ENCODE results near the gene ACSBG1.
"Not testable (repeated sequence)": the region's sequence is repeated elsewhere in the genome, so short reads cannot be mapped to it uniquely, and the experiment has no call there.

ACSBG1 gene

DNA sequence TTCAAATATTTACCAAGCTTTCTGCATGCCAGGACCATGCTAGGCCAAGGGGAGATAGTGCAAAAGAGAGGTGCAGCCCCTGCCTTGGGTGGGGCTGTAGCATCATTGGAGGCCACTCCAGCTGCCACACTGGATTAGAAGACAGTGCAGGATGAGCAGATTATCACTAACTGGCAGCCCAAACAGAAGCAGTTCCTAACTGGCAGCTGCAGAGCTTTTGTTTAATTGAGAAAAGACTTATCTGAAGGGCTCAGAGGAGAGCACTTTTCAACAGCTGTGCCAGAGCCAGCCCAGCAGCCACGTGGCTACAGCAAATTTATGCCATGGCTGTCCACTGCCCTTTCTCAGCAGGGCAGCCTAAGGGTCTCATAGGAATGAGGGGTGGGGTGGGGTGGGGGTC is 13.5 kb upstream of the ACSBG1 start:
- DNase-seq, result no peak

DNA sequence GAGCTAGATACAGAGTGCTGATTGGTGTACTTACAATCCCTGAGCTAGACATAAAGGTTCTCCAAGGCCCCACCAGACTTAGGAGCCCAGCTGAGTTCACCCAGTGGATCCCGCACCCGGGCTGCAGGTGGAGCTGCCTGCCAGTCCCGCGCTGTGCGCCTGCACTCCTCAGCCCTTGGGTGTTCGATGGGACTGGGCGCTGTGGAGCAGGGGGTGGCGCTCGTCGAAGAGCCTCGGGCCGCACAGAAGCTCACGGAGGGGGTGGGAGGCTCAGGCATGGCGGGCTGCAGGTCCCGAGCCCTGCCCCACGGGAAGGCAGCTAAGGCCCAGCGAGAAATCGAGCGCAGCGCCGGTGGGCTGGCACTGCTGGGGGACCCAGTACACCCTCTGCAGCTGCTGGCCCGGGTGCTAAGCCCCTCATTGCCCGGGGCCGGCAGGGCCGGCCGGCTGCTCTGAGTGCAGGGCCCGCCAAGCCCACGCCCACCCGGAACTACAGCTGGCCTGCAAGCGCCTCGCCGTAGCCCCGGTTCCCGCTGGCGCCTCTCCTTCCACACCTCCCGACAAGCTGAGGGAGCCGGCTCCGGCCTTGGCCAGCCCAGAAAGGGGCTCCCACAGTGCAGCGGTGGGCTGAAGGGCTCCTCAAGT is 11.7 kb upstream of the ACSBG1 start:
- DNase-seq, result not testable (repeated sequence)

DNA sequence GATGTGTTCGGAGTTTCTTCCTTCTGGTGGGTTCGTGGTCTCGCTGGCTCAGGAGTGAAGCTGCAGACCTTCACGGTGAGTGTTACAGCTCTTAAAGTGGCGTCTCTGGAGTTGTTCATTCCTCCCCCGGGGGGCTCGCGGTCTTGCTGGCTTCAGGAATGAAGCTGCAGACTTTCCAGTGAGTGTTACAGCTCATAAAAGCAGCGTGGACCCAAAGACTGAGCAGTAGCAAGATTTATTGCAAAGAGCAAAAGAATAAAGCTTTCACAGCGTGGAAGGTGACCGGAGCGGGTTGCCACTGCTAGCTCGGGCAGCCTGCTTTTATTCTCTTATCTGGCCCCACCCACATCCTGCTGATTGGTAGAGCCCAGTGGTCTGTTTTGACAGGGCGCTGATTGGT is 11.0 kb upstream of the ACSBG1 start:
- DNase-seq, result not testable (repeated sequence)

DNA sequence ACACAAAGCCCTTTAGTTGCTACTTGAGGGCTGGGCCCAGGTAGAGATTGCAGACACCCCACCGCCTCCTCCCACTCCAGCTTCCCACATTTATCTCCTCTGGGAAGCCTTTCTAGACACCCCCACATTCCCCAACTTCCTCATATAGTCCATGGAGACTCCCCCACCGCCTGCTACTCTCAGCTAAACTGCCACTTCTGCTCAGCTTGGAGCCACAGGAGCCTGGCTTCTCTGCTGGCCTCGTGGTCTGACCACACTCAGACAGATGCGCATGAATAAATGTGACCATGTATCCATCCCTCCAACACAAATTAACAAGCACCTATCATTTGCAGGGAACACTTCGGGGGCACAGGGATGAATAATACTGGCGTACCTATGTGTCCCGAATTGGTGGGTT is 10.5 kb upstream of the ACSBG1 start:
- DNase-seq, result no peak

DNA sequence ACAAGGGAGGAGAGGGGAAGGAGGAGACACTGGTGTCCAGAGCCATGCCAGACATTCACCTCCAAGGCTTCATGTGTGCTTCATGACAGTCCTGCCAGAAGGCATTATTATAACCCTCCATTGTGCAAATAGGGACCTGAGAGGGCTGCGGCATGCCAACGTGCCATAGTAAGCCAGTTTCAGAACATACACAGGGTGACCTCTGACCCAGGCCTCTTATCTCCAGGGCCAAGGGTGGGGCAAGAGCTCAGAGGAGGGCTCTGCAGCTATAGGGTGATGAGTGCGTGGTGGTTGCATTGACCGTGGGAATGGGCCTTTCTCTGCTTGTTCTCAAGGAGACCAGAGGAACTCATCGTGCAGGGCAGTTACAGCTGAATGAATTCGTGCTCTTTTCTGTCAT is 9.7 kb upstream of the ACSBG1 start:
- DNase-seq, result no peak

DNA sequence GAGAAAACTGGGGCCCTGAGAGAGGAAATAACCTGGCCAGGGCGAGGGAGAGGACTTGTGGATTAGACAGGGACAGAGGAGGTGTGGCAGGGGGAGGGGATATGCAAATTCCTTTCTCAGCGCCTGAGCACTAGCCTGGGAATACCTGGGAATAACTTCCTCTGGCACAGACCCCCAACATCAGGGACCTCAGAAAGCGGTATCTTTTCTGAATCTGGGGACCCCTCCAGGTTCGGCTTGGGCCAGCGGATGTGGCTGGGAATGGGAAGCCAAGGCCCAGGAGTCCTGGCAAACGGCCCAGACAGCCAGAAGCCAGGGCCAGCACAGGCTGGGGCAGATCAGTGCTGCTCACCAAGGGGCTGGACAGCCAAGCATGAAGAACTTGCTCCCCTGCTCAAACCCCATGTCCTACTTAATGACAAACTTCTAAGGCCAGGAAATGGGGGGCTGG is 9.2 kb upstream of the ACSBG1 start:
- DNase-seq, result no peak

DNA sequence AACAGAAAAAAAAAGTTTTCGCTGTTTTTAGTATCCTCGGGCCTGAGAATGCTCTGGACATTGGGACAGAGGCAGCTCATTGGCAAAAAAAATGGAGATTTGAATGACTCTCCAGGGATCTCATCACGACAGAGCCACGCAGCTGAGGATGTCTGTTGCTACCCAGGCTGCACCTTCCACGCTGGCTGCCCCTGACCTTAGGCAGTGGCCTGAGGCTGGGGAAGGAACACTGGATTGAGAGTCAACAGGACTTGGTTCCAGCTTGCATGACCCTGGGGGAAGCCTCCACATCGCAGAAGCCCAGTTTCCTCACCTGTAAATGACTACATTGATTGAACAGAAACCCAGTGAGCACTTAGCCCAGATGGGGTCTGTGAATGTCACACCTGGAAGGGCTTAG is 8.7 kb upstream of the ACSBG1 start:
- DNase-seq, result no peak

DNA sequence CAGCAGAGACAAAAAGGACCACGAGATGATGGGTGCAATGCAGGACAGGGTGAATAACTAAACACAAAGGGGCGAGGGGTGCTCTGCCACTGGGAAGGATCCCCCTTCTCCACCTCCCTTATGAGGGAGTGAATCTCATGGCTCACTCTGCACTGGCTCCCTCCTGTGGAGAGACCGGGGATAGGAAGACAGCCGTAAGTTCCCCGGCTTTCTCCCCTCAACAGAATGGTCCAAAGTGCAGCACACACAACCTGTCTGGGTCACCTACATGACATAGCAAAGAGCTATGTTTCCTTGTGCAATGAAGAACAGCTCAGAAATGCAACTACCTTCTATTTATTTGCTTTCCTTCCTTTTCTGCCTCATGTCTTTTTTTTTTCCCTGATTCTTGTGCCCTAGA is 7.8 kb upstream of the ACSBG1 start:
- DNase-seq, result no peak

DNA sequence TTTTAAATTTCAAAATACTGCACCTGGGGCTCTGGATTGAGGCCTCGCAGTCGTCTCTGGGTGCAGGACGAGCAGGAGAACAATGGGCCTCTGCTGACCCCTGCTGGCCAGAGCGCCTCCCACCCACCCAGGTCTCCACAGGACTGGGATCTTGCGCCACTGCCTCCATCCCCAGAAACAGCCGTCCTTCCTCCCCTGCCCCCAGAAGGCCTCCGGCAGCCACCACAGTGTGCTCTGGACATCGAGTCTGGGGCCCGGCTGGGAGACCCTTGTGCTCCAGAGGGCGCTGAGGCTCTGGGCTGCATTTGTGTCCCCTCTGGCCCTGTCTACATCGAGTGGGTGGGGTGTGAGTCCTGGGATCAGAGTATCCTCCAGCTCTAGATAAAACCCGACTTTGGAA is 6.7 kb upstream of the ACSBG1 start:
- DNase-seq, result peak; percentile 62

DNA sequence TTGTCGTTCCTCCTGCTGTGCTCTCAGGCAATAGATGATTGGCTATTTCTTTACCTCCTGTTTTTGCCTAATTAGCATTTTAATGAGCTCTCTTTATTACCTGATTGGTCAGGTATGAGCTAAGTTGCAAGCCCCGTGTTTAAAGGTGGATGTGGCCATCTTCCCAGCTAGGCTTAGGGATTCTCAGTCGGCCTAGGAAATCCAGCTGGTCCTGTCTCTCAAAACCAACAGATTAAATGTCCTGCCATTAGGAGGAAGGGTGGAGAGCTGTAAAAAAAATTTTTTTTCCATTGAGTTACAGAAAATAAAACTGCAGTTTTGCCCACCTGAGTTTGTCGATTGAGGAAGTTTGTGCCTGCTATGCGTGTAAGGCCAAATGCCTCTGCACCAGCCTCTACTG is 5.4 kb upstream of the ACSBG1 start:
- DNase-seq, result no peak

DNA sequence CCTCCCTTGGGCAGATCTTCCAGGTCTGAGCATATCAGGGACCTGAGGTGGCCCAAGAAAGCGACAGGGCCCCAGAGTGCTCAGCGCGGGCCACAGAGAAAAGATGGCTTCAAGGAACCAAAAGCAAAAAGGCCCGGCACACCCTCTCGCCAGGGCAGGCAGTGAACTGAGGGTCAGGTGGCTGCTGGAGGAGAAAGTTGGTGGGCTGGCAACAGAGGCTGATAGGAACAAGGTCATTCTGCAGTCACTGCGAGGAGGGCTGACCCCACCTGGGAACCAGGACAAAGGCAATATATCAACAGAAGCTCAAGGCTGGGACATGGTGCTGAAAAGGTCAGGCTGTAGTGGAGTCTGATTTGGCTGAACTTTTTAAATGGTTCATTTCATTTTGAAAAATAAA is 2.8 kb upstream of the ACSBG1 start:
- no peak for DNase-seq

DNA sequence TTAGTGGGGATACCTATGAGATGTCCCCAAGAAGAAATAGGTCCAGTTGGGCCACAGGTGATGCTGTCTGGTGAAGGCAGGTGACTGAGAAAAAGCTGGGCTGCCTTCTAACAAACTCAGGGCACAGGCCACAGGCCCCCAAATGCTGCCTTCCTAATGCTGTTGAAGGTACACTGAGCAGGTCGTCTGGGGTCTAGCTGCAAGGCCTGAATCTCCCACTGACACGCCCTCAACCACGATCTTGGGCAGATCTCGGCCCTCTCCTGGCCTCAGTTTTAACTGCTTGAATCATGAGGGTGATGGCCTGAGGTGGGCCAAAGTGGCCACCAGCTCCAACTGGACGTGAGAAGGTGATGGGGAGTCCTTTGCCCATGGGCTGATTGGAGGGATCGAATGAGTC is 2.1 kb upstream of the ACSBG1 start:
- no peak for DNase-seq

DNA sequence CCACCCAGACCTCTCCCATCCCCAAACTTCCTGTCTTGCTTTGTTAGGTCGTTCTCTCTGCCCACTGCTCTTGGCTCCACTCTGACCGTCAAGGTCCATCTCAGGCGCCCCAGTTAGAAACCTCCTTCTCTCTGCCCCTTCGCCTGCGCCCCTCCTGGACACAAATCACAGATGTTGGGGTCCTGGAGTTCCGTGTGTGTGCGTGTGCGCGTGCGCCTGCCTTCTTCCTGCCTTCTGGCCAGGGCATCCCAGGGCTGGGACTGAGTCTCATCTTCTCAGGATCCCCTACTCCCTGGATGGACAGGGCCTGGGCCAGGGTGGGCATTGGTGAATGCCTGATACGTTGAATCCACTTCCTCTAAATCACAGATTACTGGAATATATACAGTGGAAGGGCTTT is 869 bp downstream of the ACSBG1 start:
- DNase-seq, result no peak

DNA sequence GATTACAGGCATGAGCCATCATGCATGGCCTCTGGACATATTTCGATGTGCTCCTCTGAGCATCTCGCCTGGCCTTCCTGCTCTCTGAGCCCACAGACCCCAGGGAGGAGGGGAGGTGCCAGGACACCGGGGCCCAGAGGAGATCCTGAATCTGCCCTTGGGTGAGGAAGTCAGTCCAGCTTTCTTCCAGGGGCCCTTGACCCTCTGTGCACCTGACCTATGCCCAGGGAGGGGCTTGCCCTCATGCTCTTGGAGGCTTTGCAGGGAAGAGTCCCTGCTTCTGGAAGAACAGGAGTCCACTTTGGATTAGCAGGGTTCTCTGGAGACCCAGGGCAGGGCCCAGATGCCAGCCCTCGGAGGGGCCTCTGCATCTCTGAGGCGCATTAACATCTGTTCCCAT is 1.4 kb downstream of the ACSBG1 start:
- DNase-seq, result no peak

DNA sequence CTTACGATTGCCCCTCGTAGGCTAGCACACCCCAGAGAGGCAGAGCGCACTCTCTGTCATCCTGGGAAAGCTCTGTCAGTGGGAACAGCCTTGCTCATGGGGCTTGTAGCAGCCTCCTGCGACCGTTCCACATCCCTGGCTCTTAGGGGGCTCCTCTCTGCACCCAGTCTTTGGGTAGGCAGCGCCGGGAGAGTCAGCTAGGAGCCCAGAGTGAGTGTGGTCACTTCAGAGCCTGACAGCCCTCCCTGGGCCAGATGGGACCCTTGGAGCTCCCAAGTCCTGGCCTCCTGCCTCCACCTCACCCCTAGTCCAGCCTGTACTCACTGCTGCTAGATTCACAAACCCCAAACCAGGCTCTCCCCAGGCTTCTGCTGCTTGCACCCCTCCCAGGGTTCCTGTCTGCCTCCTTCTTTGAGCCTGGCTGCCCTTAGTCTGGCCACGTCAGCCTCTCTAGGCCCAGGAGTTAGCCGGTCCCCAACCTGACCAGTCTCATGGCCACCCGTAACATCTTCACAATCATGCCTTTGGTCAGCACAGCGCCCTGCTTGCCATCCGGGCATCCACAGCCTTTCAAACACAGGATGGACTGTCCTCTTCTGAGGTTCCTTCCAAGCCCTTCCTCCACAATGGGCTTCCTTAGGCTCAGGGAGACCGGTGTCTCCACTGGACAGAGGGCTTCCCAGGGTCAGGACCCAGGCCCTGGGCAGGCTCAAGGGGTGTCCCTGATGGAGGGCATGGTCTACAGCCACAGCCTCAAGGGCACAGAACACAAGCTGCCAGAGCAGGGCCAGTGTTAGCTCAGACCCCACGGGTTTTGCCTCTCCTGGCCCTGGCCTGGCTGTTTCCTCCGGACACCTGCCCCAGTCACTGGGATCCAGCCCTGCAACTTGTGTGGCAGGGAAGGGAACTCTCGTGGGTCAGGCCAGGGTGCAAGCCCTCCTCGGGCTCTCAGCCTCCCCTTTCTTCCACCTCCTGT is 4.6 kb downstream of the ACSBG1 start:
- DNase-seq, result no peak

DNA sequence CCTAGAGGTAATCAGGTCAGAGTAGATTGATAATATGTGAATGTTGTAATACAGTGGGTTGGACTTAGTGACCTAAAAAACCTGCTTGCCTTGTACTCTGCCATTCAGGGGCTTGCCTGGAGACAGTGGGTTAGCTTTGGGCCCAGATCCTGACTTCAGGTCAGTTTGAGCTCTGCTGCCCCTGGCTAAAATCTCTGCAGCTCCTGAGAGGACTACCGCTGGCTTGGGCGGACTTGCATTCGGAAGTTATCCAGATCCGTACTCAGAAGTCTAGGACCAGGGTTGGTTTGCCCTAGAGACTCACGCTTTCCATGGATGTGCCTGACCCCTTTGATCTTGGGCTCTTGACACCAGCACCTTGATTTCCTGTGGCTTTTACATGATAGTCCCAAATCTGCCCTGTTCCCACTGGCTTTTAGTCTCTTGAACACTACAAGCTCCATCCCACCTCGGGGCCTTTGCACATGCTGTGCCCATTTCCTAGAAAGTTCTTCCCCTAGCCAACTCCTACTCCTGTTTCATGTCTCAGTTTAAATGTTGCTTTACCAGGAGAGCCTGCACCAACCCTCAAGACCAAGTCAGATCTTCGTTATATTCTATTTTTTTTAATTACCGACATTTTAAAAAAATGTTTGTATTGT is 5.9 kb downstream of the ACSBG1 start:
- DNase-seq, result no peak

DNA sequence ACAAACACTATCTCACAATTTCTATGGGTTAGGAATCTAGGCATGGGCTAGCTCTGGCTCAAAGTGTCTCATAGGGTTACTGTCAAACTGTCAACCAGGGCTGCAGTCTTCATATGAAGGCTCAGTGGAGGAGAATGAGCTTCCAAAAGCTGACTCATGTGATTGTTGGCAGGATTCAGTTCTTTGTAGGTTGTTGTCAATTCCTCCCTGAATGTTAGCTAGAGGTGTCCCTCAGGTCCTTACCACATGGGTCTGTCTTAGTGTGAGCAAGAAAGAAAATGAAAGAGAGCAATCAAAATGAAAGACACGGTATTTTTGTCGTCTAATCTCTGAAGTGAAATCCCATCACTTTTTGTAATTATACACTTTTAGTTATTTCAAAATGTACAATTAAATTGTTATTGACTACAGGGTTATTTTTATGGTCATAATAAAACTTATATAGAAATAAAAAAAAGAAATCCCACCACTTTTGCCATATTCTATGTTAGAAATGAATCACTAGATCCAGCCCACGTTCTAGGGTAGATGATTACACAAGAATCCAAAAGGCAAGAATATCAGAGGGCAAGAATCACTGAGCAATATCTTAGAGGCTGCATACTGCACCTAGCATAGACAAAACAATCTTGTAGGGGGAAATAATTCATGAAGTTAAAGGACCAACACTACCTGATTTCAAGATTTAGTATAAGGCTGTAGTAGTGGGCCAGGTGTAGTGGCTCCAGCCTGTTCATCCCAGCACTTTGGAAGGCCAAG is 8.4 kb downstream of the ACSBG1 start:
- DNase-seq, result no peak

DNA sequence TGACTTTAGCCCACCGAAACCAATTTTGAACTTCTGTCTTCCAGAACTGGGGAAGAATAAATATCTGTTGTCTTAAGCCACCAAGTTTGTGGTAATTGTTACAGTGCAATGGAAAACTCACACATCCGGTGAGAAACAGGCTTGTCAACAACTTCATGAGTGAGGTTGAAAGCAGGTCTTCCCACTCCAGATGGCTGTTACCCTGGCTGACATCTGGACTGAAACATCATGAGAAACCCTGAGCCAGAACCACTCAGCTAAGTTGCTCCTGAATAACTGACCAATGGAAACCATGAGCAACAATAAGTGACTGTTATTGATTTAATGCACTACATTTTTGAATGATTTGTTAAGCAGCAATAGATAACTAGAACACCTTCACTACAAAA is 10.3 kb downstream of the ACSBG1 start:
- DNase-seq, result no peak

DNA sequence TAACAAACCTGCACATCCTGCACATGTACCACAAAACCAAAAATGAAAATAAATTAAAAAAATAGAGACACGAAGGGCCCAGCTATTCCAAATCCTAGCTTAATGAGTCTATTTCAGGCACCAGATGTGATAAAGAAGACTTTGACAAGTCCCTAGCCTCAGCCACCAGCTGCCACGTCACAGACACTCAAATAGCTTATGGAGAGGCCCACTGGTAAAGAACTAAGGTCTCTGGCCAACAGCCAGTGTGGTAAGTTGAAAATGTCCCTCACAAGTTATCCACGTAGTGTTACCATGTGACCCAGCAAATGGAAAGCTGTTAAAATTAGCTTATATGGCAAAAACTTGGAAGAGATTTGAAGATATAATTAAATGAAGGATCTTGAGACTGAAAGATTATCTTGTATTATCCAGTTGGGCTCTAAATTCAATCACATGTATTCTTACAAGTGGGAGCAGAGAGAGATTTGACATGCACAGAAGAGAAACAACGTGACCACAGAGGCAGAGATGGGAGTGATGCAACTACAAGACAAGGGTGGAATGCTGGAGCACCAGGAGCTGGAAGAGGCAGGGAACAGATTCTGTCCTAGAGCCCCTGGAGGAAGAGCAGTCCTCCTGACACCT is 10.9 kb downstream of the ACSBG1 start:
- DNase-seq, result no peak

DNA sequence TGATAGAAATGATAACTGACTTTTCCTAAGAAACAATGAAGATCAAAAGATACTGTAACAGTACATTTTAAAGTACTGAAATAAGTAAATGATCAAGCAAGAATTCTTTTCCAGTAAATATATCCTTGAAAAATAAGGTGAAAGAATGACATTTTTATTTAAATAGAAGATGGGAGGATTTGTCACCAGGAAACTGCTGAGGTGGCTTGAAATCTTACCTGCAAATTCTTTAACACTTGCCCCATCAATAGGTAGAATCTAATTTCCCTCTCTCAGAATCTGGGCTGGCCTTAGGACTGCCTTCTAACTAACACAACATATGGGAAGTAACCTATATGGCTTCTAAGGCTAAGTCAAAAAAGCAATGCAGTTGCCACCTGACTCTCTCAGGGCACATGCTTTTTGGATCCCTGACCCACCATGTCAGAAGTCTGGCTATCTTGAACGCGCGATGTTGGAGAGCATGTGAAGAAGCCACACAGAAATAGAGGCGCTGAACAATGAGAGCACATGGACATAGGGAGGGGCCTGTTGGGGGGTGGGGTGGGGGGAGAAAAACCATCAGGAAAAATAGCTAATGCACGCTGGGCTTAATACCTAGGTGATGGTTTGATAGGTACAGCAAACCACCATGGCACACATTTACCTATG is 11.5 kb downstream of the ACSBG1 start:
- DNase-seq, result no peak

DNA sequence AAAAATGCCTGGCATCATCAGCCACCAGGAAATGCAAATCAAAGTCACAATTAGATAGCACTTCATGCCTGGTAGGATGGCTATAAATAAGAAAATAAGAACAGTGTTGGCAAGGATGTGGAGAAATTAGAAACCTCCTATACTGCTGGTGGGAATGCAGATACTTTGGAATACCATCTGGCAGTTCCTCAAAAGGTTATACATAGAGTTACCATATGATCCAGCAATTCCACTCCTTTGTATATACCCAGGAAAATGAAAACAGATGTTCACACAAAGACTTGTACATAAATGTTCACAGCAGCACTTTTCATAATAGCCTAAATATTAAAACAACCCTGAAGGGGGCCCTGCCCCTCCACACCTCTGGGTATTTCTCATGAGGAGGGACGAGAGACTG is 13.7 kb downstream of the ACSBG1 start:
- DNase-seq, result no peak

Data from NCI-H345 (cell line).